Measurements from ENCODE around the gene WDR4. TPM values are rescaled to one million over a fixed set of nuclear protein-coding genes. Genes with fewer than 3 reads are reported as not detected.

Gene WDR4
- total and polyA plus RNA-seq, 9 of the 15 experiments (the other 6 are each of a cell fraction or from before 2014, with no cell fraction given), result 5.4 to 95.4 (median 32.1) TPM

GRCh38 chr21:42878993-42879787 lies at the start of gene WDR4 (continued):
- TF ChIP-seq MAZ (CRISPR knock-in tag; conservative IDR thresholded peaks at IDR 0.05 in 1 of 2, IDR thresholded peaks at IDR 0.05 in 1 of 2) (0 out of 4 replicates have a peak, but pooled peaks of 1 of the 2 experiments have one; percentile 53), MLLT1 (IDR thresholded peaks at IDR 0.05) (no peak), GTF2A2 (tag; IDR thresholded peaks at IDR 0.05) (0 out of 2 replicates have a peak, but pooled peaks have one; percentile 61), ZNF696 (CRISPR knock-in tag; conservative IDR thresholded peaks at IDR 0.05) (no peak), FOXM1 (IDR thresholded peaks at IDR 0.05; ENCODE audit: low read depth) (no peak), FOXM1 (CRISPR knock-in tag; IDR thresholded peaks at IDR 0.05; ENCODE audit: low read depth) (peak; percentile 97; the same call in 1 of the 2 replicates), E2F6 (IDR thresholded peaks at IDR 0.05; ENCODE audit: borderline replicate concordance in 1 of 2, extremely low read depth in 1 of 2, insufficient read depth in 1 of 2, insufficient read length in 1 of 2, low read depth in 1 of 2, low read length in 1 of 2, poor library complexity in 1 of 2, severe bottlenecking in 1 of 2) (peak; percentile 74 to 94), SFPQ (IDR thresholded peaks at IDR 0.05; ENCODE audit: low read depth, low read length) (no peak), ZNF780A (CRISPR knock-in tag; IDR thresholded peaks at IDR 0.05) (no peak), PYGO2 (tag; IDR thresholded peaks at IDR 0.05) (no peak), CHD4 (IDR thresholded peaks at IDR 0.05; ENCODE audit: insufficient read depth, insufficient replicate concordance, low read depth, low read length, poor library complexity, severe bottlenecking) (no peak), ETV1 (tag; conservative IDR thresholded peaks at IDR 0.05; ENCODE audit: low read depth) (peak; percentile 78), SIRT6 (IDR thresholded peaks at IDR 0.05; ENCODE audit: low read depth, low read length) (no peak), NFRKB (IDR thresholded peaks at IDR 0.05; ENCODE audit: low read depth) (peak; percentile 91), THRA (IDR thresholded peaks at IDR 0.05) (no peak), ESRRA (IDR thresholded peaks at IDR 0.05; ENCODE audit: borderline replicate concordance, low read depth) (peak; percentile 37), ARID1B (IDR thresholded peaks at IDR 0.05) (no peak), FOXA1 (IDR thresholded peaks at IDR 0.05; ENCODE audit: borderline replicate concordance) (no peak), ATF7 (IDR thresholded peaks at IDR 0.05) (peak; percentile 98), POU5F1 (IDR thresholded peaks at IDR 0.05; ENCODE audit: borderline replicate concordance, low read depth, low read length, partially characterized antibody) (peak; percentile 93), PCBP1 (IDR thresholded peaks at IDR 0.05; ENCODE audit: low read depth, low read length, poor library complexity, severe bottlenecking) (peak; percentile 73)
